Heart left ventricle (tissue), 16 donors: ENCODE measurements around the gene DLG1. TPM values are rescaled to one million over a fixed set of nuclear protein-coding genes. Genes with fewer than 3 reads are reported as not detected.
"Not testable (repeated sequence)": the region's sequence is repeated elsewhere in the genome, so short reads cannot be mapped to it uniquely, and the experiment has no call there.

Experiments used
- ATAC-seq, 4 donors: fragments of 200-7000 bp; cut with Tn5 transposase; one replicate each; pipeline ENCODE4 v1.9.1; 2020 to 2022; ENCODE audit warnings: moderate library complexity in 4 of 4, mild to moderate bottlenecking in 3 of 4, moderate number of reproducible peaks in 1 of 4
- DNase-seq, 5 donors: peaks; one replicate each; pipeline ENCODE4 v3.0.0-alpha.2; 2020
- H3K27ac ChIP-seq, 12 donors: fragments of 200-600 bp; sonication (generic) in 4 of 12; one replicate each; pipeline versions ENCODE4 v1.5.0 to v1.8.0; 2016 to 2022; ENCODE audit warnings: mild to moderate bottlenecking in 2 of 12
- H3K27me3 ChIP-seq, 9 donors: fragments of 200-600 bp; sonication (generic) in 2 of 9; one replicate each; pipeline versions ENCODE4 v1.5.1 to v1.8.0; 2016 to 2022; ENCODE audit warnings: mild to moderate bottlenecking in 3 of 9
- H3K36me3 ChIP-seq, 9 donors: fragments of 200-600 bp; sonication (generic) in 2 of 9; one replicate each; pipeline versions ENCODE4 v1.5.0 to v1.8.0; 2018 to 2022; ENCODE audit warnings: mild to moderate bottlenecking in 2 of 9
- H3K4me1 ChIP-seq, 12 donors: fragments of 200-600 bp; sonication (generic) in 4 of 12; one replicate each; pipeline versions ENCODE4 v1.5.0 to v1.8.0; 2016 to 2022; ENCODE audit warnings: mild to moderate bottlenecking in 3 of 12
- H3K4me3 ChIP-seq, 12 donors: fragments of 200-600 bp; sonication (generic) in 4 of 12; one replicate each; pipeline versions ENCODE4 v1.5.0 to v1.8.0; 2017 to 2022; ENCODE audit warnings: mild to moderate bottlenecking in 9 of 12, moderate library complexity in 4 of 12
- H3K9me3 ChIP-seq, 12 donors: fragments of 200-600 bp; sonication (generic) in 4 of 12; one replicate each; pipeline versions ENCODE4 v1.5.0 to v1.8.0; 2016 to 2022; ENCODE audit warnings: mild to moderate bottlenecking in 1 of 12
- POLR2A ChIP-seq, 2 donors: fragments of 450-650 bp; IDR thresholded peaks; one replicate each; pipeline ENCODE4 v1.6.1; 2017; ENCODE audit warnings: antibody characterized with exemption in 2 of 2, mild to moderate bottlenecking in 2 of 2, moderate library complexity in 2 of 2
- WGBS, 4 donors: extraction: QIAGEN DNeasy Blood & Tissue Kit in 2 of 4; methylation state at CpG; one replicate each; pipeline versions ENCODE4 v1.1.5 to v1.1.7; 2013 to 2018; 5-methylcytosine and 5-hydroxymethylcytosine counted together
- intact Hi-C, 10 donors: fragments of 100-400 bp; cut with DNase I; formaldehyde crosslinking; loops; one replicate each; pipeline versions ENCODE4 v1.11.1 to v1.14.2; 2022
- polyA plus RNA-seq, 2 donors: library from polyadenylated mRNA; stranded (reverse); fragments of 200-250 nt; gene quantifications; one replicate each; pipeline ENCODE4 v1.2.3, GENCODE V29; 2013
- total RNA-seq, 9 donors: library from RNA; depleted of rRNA in 2 of 9; stranded (reverse); fragments of >200 nt in 2 of 9; fragmentation: NEBNext Ultra II Directional in 3 of 9; extraction: Animal tissue kit (Norgen Biotek cat#: 25700) in 3 of 9; gene quantifications; one replicate each; pipeline versions ENCODE4 v1.1.0 to v1.2.4, GENCODE V29; 2016 to 2023
- TF ChIP-seq, protein P1 (sequence below), 12 donors: fragments of 200-600 bp; sonication (generic) in 4 of 12; IDR thresholded peaks; one replicate each; pipeline versions ENCODE4 v1.5.0 to v1.8.0; 2018 to 2022; ENCODE audit warnings: antibody characterized with exemption in 12 of 12, mild to moderate bottlenecking in 5 of 12
- donor health status: ischemic (EF 13 %, LVEDD 7.1; RV severe dilation, severe dysfunction).
- donor health status: healthy with polysubstance abuse.
- donor health status: DM: no; HTN: yes; CAD: no.
- donor health status: DM: no; HTN: no; CAD: no.
- donor health status: ischemic (EF 25% LVEDD 6.9; RV normal size, moderate dysfunction).
- donor health status: ischemic (EF 25% LVEDD 5.7; RV mildly dilated, moderate dysfunction).
- donor health status: healthy.
- donor health status: DM: yes; HTN: yes; CAD: no.
- donor health status: ischemic (EF 35%, LVEDD 5.7; RV mildly dilated, moderate dysfunction).
- donor health status: nonischemic (EF 11% LVEDD 7.7; RV severe dilation, severe dysfunction).
- donor health status: DM: yes; HTN: yes; CAD: no.
- donor health status: PGD.
- donor health status: ischemic (EF 29% LVEDD 5.4; RV normal size, mild dysfunction).
- donor health status: nonischemic (EF 23%, LVEDD 6.1; RV moderate dilation, normal function).

Gene DLG1
- total and polyA plus RNA-seq, 11 donors: 17.4 to 151 (median 63.6) TPM

- Histone ChIP-seq H3K9me3 (no peaks in the 10 kb centered on the region), H3K36me3 (no peaks in the 10 kb centered on the region), H3K27ac (no peak overlapping the region), H3K4me1 (peaks cover 0 to 59% (median 10%) of the 10 kb centered on the region in 12 donors), H3K4me3 (no peak overlapping the region), H3K27me3 (no peaks in the 10 kb centered on the region)
- DNase-seq: no peak
- no peak for TF ChIP-seq POLR2A (IDR thresholded peaks at IDR 0.05)
- TF ChIP-seq, protein P1, sequence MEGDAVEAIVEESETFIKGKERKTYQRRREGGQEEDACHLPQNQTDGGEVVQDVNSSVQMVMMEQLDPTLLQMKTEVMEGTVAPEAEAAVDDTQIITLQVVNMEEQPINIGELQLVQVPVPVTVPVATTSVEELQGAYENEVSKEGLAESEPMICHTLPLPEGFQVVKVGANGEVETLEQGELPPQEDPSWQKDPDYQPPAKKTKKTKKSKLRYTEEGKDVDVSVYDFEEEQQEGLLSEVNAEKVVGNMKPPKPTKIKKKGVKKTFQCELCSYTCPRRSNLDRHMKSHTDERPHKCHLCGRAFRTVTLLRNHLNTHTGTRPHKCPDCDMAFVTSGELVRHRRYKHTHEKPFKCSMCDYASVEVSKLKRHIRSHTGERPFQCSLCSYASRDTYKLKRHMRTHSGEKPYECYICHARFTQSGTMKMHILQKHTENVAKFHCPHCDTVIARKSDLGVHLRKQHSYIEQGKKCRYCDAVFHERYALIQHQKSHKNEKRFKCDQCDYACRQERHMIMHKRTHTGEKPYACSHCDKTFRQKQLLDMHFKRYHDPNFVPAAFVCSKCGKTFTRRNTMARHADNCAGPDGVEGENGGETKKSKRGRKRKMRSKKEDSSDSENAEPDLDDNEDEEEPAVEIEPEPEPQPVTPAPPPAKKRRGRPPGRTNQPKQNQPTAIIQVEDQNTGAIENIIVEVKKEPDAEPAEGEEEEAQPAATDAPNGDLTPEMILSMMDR (IDR thresholded peaks at IDR 0.05): no peak
- intact Hi-C loops: no loop called here
- 54 to 70% (median 64%) methylated on average over 3 of the region's 3 CpGs for WGBS, 4 donors
- no peak for ATAC-seq
These were observed 93.7 kb downstream of the DLG1 start for GRCh38 chr3:197204736-197205135.

- H3K9me3 ChIP-seq: no peaks in the 10 kb centered on the region
- H3K27me3 ChIP-seq: no peaks in the 10 kb centered on the region
- ATAC-seq: no peak
- DNase-seq: no peak
- WGBS, 4 donors: 91 to 97% (median 93%) methylated on average over 2 of the region's 2 CpGs
- no peak overlapping the region for H3K27ac ChIP-seq
- TF ChIP-seq, protein P1 (IDR thresholded peaks at IDR 0.05): no peak
- TF ChIP-seq POLR2A (IDR thresholded peaks at IDR 0.05): no peak
- peaks cover 0 to 53% (median 9%) of the 10 kb centered on the region in 12 donors for H3K4me1 ChIP-seq
- no peaks in the 10 kb centered on the region for H3K36me3 ChIP-seq
- H3K4me3 ChIP-seq: no peak overlapping the region
- intact Hi-C loops: no loop called here
These were observed 94.7 kb downstream of the DLG1 start for GRCh38 chr3:197203714-197204146.

- DNase-seq (no peak), ATAC-seq (no peak)
- WGBS, 4 donors: 63 to 86% (median 73%) methylated on average over 2 of the region's 2 CpGs
- H3K4me1 ChIP-seq: peaks cover 0 to 53% (median 9%) of the 10 kb centered on the region in 12 donors
- H3K27ac ChIP-seq: no peak overlapping the region
- TF ChIP-seq, protein P1 (IDR thresholded peaks at IDR 0.05): no peak
- TF ChIP-seq POLR2A (IDR thresholded peaks at IDR 0.05): no peak
- no peaks in the 10 kb centered on the region for H3K27me3 ChIP-seq
- intact Hi-C loops: no loop called here
- H3K4me3 ChIP-seq: no peak overlapping the region
- no peaks in the 10 kb centered on the region for H3K9me3 ChIP-seq
- no peaks in the 10 kb centered on the region for H3K36me3 ChIP-seq
These were observed 95.7 kb downstream of the DLG1 start for GRCh38 chr3:197202694-197203093.

GRCh38 chr3:197201791-197202452 is 96.5 kb downstream of the DLG1 start:
- ATAC-seq: no peak
- intact Hi-C loops: no loop called here
- H3K27ac ChIP-seq: no peak overlapping the region
- H3K27me3 ChIP-seq: no peaks in the 10 kb centered on the region
- H3K4me1 ChIP-seq: peaks cover 0 to 53% (median 9%) of the 10 kb centered on the region in 12 donors
- no peaks in the 10 kb centered on the region for H3K36me3 ChIP-seq
- 72 to 81% (median 77%) methylated on average over 5 of the region's 5 CpGs for WGBS, 4 donors
- H3K4me3 ChIP-seq: no peak overlapping the region
- H3K9me3 ChIP-seq: no peaks in the 10 kb centered on the region
- TF ChIP-seq, protein P1 (IDR thresholded peaks at IDR 0.05): no peak
- TF ChIP-seq POLR2A (IDR thresholded peaks at IDR 0.05): no peak
- no peak for DNase-seq

DNA sequence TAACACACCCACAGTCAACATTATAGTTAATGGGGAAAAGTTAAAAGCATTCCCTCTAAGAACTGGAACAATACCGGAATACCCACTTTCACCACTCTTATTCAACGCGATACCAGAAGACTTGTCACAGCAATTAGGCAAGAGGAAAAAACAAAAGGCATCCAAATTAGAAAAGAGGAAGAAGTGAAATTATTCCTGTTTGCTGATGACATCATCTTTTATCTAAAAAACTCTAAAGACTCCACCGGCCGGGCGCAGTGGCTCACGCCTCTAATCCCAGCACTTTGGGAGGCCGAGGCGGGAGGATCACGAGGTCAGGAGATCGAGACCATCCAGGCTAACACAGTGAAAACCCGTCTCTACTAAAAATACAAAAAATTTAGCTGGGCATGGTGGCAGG is 97.6 kb downstream of the DLG1 start:
- DNase-seq, H3K36me3 ChIP-seq, intact Hi-C loops, H3K27me3 ChIP-seq, ATAC-seq, H3K4me3 ChIP-seq, H3K27ac ChIP-seq, H3K9me3 ChIP-seq: not testable (repeated sequence)
- WGBS, 4 donors: 93 to 94% (median 94%) methylated on average over 12 of the region's 12 CpGs
- peaks cover 0 to 52% (median 9%) of the 10 kb centered on the region in 12 donors for H3K4me1 ChIP-seq
